ENCODE measurements around the gene MEGF8.
"Not testable (repeated sequence)": the region's sequence is repeated elsewhere in the genome, so short reads cannot be mapped to it uniquely, and the experiment has no call there.

MEGF8 gene

GRCh38 chr19:42311657-42312056, 13.8 kb upstream of the MEGF8 start:
- no peak for DNase-seq

- DNase-seq = no peak
These were observed 13.1 kb upstream of the MEGF8 start for GRCh38 chr19:42312370-42312769.

- no peak for DNase-seq
These were observed 12.2 kb upstream of the MEGF8 start, which contains the start of gene TMEM145 for GRCh38 chr19:42313096-42313839. Gene TMEM145 (plus strand): TSS chr19:42313309. CDS start chr19:42313377, 68 bp downstream.

- DNase-seq = no peak
These were observed 11.3 kb upstream of the MEGF8 start for GRCh38 chr19:42313840-42314755.

- DNase-seq = no peak
These were observed 10.4 kb upstream of the MEGF8 start for GRCh38 chr19:42315024-42315423.

GRCh38 chr19:42316223-42317211, 8.9 kb upstream of the MEGF8 start:
- DNase-seq = no peak

GRCh38 chr19:42317535-42317934, 7.9 kb upstream of the MEGF8 start:
- DNase-seq = no peak

GRCh38 chr19:42322305-42322704, 3.1 kb upstream of the MEGF8 start:
- DNase-seq = no peak

- DNase-seq = no peak
These were observed 2.0 kb upstream of the MEGF8 start for GRCh38 chr19:42323473-42323851.

- DNase-seq = no peak
These were observed 1.4 kb upstream of the MEGF8 start for GRCh38 chr19:42323852-42324654.

GRCh38 chr19:42324655-42325307, 654 bp upstream of the MEGF8 start:
- no peak for DNase-seq

GRCh38 chr19:42325896-42326771, 699 bp downstream of the MEGF8 start:
- DNase-seq = peak in 1 of 2 experiments; percentile 13

- no peak for DNase-seq
These were observed 1.5 kb downstream of the MEGF8 start for GRCh38 chr19:42326969-42327368.

- DNase-seq = no peak
These were observed 1.9 kb downstream of the MEGF8 start for GRCh38 chr19:42327381-42327780.

- no peak for DNase-seq
These were observed 2.7 kb downstream of the MEGF8 start for GRCh38 chr19:42328106-42328505.

GRCh38 chr19:42328854-42329253, 3.4 kb downstream of the MEGF8 start:
- DNase-seq = no peak

GRCh38 chr19:42330241-42330711, 4.8 kb downstream of the MEGF8 start:
- DNase-seq = no peak

- DNase-seq = not testable (repeated sequence)
These were observed 5.9 kb downstream of the MEGF8 start for GRCh38 chr19:42331333-42331732.

- no peak for DNase-seq
These were observed 6.6 kb downstream of the MEGF8 start for GRCh38 chr19:42332059-42332458.

GRCh38 chr19:42333018-42333417, 7.6 kb downstream of the MEGF8 start:
- DNase-seq = no peak
